DMS 273 treated with DMSO at 0.1 percent for 48 hours (cell line): Measurements from ENCODE around the gene CLDN7.

ENCODE experiments used
- DNase-seq: peaks from one replicate; lab custom pipeline; 2025; lab: John Stamatoyannopoulos, UW

Gene CLDN7

DNA sequence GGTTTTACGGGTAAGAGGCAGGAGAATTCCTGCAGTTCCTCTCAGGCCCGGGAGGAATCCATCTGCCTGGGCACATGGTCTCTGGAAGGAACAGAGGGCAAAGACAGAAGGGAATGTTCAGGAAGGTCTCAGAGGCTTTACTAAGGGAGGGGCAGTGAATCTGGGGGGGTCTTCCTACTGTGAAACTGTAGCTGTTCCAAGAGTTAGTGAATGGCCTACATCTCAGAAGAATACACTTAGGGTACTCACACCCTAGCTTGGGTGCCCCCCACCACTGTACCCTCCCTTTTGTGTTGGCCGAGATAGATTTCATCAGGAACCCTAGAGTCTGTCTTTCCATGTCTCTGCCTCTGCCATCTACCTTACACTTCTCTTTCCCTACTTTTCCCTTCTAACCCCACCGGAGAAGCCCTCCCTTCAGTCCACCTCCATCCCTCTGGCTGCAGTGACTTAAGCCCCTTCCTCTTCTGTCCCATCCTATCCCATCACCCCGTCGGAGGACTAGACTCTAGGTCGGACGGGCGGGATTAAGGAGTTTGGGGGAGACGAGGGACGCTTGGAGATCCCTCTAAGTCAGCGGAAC is 43.0 kb downstream of the CLDN7 start:
- DNase-seq = no peak

DNA sequence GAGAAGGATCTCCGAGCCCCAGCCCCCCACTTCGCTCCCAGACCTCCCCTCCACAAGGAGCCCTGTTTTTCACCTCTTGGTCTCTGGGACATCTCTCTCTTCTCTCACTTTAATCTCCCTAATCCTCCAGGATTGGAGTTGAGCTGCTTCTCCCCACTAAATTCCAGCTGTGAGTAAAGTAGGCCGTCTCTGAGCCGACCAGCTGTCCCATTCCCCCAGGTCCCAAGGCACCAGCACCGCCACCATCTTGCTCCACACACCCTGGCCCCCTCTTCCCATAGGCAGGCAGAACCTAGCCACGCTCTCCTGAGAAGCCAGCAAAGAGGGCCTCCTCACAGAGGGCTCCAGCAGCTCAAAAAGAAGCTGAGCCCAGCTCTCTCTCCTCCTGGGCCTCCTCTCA is 43.5 kb downstream of the CLDN7 start:
- no peak for DNase-seq

DNA sequence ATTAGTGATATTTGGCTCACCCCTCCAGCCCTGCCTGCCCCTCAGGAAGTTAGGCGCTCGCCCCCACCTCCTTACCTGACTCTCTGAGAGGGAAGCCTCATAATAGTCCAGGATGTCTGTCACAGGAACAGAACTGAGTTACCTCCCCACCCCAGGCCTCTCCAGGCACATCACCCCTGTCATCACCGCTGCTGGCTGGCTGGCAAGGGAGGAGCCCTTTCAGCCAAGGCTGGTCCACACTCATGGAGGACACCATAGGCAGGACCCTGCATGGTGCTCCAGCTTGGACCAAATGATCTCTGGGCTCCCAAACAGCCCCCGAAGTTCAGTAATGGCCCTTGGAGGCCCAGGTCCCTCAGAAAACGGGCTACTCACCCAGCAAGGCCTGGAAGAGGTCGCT is 44.1 kb downstream of the CLDN7 start:
- no peak for DNase-seq

DNA sequence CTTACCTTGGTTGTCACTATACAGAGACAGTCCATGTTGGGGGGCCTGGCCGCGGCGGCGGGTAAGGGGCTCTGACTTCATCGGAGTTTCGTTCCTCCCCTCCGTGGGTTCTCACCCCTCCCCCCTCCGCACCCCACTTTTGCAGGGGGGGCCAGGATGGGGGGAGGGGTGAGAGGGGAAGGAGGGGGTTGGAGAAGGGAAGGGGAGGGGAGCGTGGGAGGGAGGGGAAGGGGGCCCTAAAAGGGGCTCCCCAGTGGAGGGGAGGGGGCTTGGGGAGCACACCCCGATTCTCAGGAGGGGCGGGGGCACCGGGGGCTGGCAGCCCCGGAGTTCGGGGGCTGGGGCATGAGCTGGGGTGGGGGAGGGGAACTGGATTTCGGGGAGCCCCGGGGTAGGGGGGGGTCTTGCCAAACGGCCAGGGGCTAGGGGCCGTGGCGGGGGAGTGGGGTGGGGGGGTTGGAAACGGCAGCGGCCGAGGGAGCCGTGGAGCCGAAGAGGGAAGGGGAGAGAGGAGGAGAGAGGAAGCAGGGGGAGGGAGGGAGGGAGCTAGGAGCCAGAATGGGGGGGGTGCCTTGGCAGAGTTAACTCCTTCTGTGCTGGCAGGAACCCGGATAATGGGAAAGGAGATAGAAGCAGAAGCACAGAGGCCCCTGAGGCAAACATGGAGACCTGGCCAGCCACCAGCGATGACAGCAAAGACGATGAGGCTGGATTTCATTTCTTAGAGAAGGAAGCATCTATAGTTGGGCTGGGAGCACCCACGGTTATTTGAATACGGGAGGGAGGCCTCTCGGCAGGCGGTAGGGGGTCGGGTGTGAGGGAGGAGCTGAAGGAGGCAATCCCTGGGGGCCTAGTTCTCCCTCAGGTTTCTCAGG is 44.9 kb downstream of the CLDN7 start:
- no peak for DNase-seq

DNA sequence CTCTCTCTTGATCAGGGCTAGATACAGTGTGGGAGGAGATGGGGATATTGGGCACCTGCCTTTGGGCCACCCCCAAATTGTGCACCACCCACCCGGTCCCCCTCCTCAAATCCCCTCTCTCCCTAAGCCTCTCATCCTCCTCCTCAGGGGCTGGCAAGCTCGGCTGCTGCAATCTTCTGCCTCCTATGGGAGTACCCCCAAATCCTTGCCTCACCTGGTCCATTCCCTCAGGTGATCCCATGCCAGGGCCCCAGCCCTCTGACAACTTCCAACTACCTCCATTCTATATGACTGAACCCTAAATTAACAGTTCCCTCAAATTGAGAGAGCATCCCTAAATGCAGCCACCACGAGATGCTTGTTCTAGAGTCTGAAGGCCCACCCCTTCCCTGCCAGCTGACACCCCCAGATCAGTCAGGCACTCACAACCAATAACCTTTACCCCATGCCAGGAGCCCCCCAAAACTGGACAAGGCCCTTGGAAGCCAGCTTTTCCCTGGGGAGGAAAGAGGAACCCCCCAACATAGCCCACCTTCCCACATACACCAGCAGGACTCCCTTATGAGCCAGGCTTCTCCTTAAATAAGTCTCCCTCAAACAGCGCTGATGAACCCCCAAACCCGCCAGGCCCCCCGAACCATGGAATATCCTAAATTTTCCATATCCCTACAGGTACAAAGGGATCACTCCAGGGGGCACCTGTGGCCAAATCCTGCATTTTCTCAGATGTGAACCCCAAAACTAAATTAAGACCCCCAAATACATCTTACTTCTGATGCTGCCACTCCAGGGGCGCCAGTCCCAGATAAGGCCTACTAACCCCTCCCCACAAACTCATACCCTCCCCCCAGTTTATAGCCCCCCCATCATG is 45.8 kb downstream of the CLDN7 start:
- DNase-seq = no peak

DNA sequence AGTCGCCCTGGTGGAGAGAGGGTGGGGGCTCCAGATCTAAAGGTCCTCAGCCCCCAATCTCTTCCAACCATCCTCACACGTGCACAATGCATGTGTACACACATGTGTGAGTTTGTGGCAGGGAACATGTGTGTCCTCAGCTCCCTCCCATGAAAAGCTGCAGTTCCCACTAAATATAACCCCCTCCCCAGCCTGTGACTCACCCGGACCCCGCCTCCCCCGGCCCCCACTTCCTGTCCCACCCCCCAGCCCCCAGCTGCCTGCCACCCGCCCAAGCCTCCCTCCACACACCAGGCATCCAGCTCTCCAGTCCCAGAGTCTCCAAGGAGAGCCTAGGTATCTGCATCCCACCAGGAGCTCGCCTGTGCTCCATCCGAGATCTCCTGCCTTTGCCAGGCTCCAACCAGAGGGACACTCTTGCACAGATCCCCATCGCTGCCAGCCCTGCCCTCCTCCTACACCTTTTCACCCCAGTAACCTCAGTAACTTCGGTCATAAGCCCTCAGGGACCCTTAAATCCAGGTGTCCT is 46.6 kb downstream of the CLDN7 start:
- no peak for DNase-seq

DNA sequence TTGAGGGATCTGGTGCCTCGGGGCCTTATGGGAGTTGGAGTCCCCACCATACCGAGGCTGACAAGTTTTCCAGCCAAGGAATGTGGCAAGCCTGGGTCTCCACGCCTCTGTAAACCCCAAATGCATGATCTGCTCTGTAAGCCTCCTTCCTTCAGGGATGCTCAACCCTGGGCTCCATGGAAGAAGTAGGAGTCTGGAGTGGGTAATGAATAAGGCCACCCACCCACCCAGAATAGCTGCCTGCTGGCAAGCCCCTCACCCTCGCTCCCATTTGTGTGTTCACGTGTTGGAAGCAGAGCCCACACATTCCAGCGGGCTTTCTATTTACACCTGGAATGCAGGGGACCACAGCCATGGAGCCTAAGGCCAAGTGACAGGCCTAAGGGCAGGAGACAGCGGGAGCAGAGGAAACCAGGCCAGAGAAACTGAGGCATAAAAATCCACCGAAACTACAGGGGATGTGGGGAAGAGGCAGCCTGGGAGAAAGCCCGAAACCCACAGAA is 47.1 kb downstream of the CLDN7 start:
- DNase-seq = no peak

DNA sequence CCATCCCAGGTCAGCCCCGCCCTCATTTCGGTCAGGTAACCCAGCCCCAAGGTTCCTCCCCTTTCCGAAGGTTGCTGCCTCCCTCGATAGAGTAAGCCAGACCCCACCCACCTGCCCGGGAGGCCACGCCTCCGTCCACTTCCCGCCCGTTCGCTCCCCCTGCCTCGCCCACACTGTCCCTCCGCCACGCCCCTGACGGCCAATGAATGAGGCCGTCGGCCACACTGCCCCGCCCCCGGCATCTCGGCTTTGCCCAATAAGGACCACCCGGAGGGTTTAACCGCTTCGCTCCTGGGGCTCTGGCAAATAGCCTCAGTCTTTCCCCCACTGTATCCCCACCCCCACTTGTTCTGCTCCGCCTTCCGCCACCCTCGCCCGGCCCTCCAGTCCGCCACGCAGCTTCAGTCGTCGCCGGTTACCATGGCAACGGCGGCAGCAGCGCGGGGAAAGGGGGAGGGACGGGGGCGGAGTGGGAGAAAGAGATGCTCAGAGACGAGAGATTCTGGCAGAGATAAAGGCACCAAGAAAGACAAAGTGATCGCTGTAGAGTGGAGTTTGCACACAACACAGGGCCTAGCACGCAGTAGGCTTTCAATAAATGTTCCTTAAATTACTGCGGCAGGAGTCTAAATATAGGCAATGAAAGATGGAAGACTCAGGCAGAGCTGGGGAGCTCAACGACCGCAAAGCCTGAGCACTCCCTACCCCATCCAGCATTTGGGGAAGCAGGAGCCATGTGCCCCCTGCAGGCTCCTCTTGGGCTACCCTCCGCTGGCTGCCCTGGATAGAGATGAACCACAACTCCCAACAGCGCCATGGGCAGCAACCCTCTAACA is 47.8 kb downstream of the CLDN7 start:
- peak; percentile 86 for DNase-seq

DNA sequence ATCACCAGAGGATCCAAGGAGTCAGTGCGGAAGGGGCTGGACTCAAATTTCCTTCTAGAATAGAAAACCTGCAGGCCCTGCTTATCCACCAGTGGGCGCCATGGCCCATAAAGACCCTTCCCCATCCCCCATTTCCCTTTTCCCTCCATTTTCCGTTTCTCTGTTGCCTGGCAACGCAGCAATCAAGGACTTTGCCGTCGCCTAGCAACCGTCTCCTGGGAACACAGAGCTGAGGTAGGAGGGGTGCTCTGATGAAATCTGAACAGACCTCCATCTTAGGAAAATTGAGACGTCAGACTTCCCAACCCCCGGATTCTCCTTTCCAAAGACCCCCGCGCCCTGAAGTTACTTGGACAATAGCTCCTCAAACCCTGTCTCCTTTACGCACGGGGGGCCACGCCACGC is 48.4 kb downstream of the CLDN7 start:
- DNase-seq = peak; percentile 78

DNA sequence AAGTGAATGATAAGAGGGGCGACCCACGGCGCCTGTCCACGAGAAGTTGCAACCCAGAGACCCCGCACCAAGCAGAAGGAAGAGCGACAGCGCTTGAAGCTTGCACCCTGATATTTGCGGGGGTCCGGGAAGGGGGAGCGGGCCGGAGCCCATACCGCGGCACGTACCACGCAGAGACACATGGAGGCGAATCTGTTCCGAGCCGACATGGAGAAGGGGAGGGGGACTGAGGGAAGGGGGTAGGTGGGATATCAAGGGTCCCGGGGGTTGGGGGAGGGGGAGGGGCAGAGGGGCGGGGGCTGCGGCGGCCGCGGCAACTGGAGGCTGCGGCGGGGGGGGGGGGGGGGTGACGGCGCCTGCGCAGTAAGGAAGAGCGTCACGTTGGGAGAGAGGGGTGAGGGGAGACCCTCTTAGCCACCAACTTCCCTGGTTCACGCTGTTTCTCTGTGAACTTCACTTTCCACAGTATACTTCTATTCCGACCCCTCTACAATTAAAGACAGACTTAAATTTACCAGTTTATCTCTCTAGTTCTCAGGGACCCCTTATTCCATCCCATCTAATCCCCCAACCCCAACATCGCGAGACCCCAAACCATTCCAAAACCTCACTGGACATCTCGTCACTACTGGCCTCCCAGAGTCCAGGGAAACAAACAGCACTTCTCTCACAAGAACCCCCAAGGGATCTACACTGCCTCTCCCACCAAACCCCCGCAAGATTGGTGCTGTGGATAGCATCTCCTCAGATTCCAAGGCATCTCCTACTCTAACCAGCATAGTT is 50.6 kb downstream of the CLDN7 start:
- no peak for DNase-seq
